Stimulated activated CD4-positive, alpha-beta T cell treated with anti-CD3 and anti-CD28 coated beads, Interleukin-1b, Interleukin-23, amount 100 ng/mL, for 48 hours (primary cell): Measurements from ENCODE around the gene PGK2.
"Not testable (repeated sequence)": the region's sequence is repeated elsewhere in the genome, so short reads cannot be mapped to it uniquely, and the experiment has no call there.

Experiments
- DNase-seq: peaks from one replicate; pipeline ENCODE4 v3.0.0-alpha.2; 2020

PGK2 gene

DNA sequence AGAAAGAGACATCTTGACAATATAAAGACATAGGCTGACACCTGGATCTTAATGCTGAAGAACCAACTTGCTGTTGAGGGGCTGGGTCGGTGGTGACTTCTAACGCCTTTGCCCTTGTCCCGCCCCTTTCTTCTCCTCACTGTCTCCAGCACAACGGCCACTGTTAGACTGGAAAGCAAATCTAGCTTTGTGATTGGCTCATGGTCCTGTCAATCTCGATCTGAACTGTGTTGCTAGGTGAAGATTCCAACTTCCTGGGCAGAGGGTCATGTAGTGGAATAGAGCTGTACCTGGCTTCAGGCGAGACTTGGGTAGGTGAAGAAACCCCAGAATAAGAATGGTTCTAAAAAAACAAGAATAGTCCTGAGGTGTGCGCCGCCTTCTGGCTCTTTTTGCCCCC lies at the start of gene PGK2:
TSS of gene PGK2 (minus strand) at position 110 of the 400 bp plus-strand sequence. CDS start at position 12, 98 bp downstream.
- DNase-seq, result no peak

GRCh38 chr6:49835140-49835539 lies 48.1 kb upstream of the PGK2 start:
- DNase-seq, result no peak

DNA sequence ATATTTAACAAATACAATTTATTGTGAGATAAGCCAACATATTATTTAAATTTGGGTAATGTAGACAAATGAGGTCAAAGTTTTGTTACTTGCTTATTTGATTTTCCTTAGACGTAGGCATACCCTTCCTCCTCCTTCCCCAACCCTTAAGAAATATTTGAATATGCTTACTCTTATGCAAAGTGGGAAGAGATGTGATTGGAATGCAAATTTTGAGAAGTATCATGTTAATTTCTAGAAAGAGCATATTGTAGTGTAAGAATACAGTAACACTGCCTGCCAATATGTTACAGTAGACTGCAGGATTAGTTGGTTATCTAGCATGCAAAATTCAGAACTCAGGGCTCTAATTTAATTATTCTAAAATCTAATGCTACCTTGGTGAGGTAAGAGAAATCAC lies 46.3 kb upstream of the PGK2 start:
- DNase-seq, result no peak

- no peak for DNase-seq
These were observed 39.8 kb upstream of the PGK2 start for GRCh38 chr6:49826743-49827406.

DNA sequence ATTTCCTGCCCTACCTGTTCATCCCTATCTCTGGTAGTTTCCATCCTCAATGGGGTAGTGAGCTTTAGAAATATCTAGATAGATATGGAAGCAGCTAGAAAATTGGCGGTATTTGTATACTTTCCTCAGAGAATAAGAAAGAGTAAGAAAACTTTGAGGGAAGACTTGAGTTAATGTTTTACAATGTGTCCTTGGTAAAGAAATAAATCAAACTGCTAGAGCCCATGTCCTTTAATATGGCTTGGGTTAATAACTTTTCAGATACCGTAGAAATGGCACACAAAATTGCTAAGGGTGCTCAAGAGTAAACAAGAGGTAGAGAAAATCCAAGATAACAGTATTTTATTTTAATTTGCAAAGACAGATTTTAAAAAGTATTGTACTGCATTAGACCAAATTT lies 28.1 kb upstream of the PGK2 start:
- DNase-seq, result no peak

- DNase-seq, result no peak
These were observed 26.2 kb upstream of the PGK2 start for GRCh38 chr6:49813248-49813647.

DNA sequence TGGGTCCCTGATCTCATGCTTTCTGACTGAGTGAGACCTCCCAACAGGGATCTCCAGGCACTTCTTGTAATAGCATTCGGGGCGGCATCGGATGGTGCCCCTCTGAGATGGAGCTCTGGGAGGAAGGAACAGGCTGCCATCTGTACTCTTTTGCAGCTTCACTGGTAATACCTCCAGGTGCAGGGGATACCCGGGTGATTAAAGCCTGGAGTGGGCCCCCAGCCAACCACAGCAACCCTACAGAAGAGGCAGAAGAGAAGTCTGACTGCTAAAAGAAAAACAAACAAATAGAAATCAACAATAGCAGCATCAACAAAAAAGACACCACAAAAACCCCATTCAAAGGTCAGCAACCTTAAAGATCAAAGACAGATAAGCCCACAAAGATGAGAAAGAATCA lies 19.1 kb upstream of the PGK2 start:
- no peak for DNase-seq

- no peak for DNase-seq
These were observed 18.2 kb upstream of the PGK2 start for GRCh38 chr6:49805246-49805645.

- no peak for DNase-seq
These were observed 14.4 kb upstream of the PGK2 start for GRCh38 chr6:49801525-49801924.

- DNase-seq, result no peak
These were observed 12.0 kb upstream of the PGK2 start for GRCh38 chr6:49799090-49799489.

DNA sequence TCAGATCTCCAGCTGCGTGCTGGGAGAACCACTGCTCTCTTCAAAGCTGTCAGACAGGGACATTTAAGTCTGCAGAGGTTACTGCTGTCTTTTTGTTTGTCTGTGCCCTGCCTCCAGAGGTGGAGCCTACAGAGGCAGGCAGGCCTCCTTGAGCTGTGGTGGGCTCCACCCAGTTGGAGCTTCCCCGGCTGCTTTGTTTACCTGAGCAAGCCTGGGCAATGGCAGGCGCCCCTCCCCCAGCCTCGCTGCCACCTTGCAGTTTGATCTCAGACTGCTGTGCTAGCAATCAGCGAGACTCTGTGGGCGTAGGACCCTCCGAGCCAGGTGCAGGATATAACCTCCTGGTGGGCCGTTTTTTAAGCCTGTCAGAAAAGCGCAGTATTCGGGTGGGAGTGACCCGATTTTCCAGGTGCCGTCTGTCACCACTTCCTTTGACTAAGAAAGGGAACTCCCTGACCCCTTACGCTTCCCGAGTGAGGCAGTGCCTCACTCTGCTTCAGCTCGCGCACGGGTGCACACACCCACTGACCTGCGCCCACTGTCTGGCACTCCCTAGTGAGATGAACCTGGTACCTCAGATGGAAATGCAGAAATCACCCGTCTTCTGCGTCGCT lies 9.9 kb upstream of the PGK2 start:
- DNase-seq, result not testable (repeated sequence)

GRCh38 chr6:49790341-49790740 lies 3.3 kb upstream of the PGK2 start:
- no peak for DNase-seq

- no peak for DNase-seq
These were observed 2.8 kb downstream of the PGK2 start for GRCh38 chr6:49784272-49784671.

GRCh38 chr6:49782725-49783124 lies 4.4 kb downstream of the PGK2 start:
- DNase-seq, result no peak

DNA sequence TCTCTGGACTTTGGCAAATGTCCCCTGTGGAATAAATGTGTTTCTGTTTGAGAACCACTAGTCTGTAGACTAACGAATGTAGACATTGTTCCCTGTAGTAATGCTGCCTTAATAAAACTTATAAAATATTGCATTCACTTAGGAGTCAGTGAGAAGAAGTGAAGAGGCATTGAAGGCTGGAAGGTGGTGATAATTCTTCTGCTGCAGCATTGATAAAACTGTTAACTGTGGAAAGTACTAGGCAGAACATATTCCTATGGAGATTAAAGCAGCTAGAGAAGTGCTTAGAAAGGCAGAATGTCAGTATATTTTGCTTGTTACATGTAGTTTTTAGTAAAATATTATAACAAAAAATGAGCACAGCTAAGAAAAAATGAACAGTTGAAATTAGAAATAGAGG lies 4.8 kb downstream of the PGK2 start:
- DNase-seq, result no peak

- DNase-seq, result no peak
These were observed 10.6 kb downstream of the PGK2 start for GRCh38 chr6:49776444-49776843.

DNA sequence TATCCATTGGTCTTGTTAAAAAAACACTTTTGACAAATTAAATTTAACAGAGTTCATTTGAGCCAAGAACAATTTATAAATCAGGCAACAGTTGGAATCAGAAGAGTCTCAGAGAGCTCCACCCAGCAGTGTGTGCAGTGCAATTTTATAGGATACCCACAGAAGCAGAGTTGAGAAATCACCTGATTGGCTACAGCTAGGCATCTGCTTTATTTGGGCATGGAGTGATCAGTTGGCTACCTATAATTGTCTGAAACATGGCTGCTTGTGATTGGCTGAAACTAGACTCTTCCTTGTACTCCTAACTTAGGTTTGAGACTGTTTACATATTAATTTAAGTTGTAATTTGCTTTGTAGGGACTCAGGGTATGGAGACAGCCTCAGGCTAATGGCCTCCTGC lies 12.0 kb downstream of the PGK2 start:
- DNase-seq, result no peak

- no peak for DNase-seq
These were observed 14.8 kb downstream of the PGK2 start for GRCh38 chr6:49772285-49772684.

- no peak for DNase-seq
These were observed 20.3 kb downstream of the PGK2 start for GRCh38 chr6:49766762-49767161.

DNA sequence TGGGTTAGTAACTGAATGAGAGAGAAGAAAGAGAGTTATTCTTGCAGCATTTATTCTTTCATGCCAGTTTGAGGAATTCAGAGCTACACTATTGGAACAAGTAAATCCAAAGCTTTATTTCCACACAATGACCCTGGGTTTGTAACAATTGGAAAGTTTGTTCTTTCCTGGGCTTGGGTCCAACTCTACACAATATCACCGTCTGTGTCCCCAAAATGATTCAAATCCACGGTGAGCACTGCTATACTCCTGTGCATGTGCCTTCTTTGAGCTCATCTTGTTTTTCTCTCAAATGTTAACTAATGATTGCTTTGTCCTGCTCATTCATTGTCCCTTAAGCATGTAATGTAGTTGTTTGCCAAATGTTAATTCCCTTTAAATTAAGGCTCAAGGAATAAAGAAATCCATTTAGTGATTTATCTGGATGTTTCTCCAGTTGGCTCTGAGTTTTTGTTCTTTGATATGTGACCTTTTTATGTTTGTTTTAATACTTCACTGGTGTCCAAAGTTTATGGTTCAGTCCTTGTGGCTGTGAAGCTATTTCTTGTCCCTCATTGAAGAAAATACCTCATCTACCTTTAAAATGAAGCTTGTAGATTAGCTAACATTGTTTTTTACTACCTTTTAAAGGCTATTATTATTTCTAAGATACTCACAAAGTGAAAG lies 22.4 kb downstream of the PGK2 start:
- DNase-seq, result no peak

DNA sequence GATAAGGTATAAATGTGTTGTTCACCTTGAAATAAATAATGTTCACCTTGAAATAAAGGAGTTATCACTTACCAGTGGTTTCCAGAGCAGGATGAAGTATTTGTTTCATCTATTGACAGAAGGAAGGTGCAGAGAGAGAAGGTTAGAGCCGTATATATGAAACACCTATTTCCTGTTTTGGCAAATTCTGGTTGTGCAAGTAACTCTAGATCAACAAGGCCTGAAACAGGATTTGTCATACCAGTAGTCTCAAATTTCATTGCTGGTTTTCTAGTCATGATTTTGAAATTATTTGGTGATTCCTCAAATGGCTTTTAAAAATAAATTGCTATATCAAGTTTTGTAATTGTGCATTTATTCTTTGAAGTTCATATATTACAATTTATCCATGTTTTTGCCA lies 42.8 kb downstream of the PGK2 start, which contains the start of gene CRISP3:
TSS of gene CRISP3 (minus strand) at position 130 of the 400 bp plus-strand sequence. CDS start at position 109, 21 bp downstream.
- no peak for DNase-seq

- DNase-seq, result no peak
These were observed 43.7 kb downstream of the PGK2 start for GRCh38 chr6:49743429-49743828.

GRCh38 chr6:49739423-49739822 lies 47.7 kb downstream of the PGK2 start:
- no peak for DNase-seq

GRCh38 chr6:49736017-49736508 lies 51.0 kb downstream of the PGK2 start:
- no peak for DNase-seq
